CD4-positive, alpha-beta T cell treated with Interleukin-1 beta for 1 hour (primary cell): Measurements from ENCODE around the gene MAD1L1.
"Not testable (repeated sequence)": the region's sequence is repeated elsewhere in the genome, so short reads cannot be mapped to it uniquely, and the experiment has no call there.

Experiments
- DNase-seq, 2 donors: peaks; one replicate each; pipeline ENCODE4 v3.0.0-alpha.2; 2020 to 2022

The MAD1L1 gene

GRCh38 chr7:2080477-2080876 is 152.3 kb downstream of the MAD1L1 start:
- no peak for DNase-seq

GRCh38 chr7:2080060-2080387 is 152.7 kb downstream of the MAD1L1 start:
- no peak for DNase-seq

GRCh38 chr7:2079332-2080059 is 153.2 kb downstream of the MAD1L1 start:
- peak in 1 of 2 donors; percentile 29 for DNase-seq

GRCh38 chr7:2078899-2079298 is 153.8 kb downstream of the MAD1L1 start:
- DNase-seq: no peak

- peak in 1 of 2 donors; percentile 29 for DNase-seq
Observed at GRCh38 chr7:2076649-2077064, 156.1 kb downstream of the MAD1L1 start.

GRCh38 chr7:2075811-2076210 is 156.9 kb downstream of the MAD1L1 start:
- no peak for DNase-seq

- DNase-seq: no peak
Observed at GRCh38 chr7:2074691-2075090, 158.1 kb downstream of the MAD1L1 start.

GRCh38 chr7:2072798-2073197 is 159.9 kb downstream of the MAD1L1 start:
- DNase-seq: no peak

GRCh38 chr7:2072042-2072441 is 160.7 kb downstream of the MAD1L1 start:
- peak in 1 of 2 donors; percentile 11 for DNase-seq

- DNase-seq: no peak
Observed at GRCh38 chr7:2071133-2071832, 161.5 kb downstream of the MAD1L1 start.

- no peak for DNase-seq
Observed at GRCh38 chr7:2070151-2070763, 162.5 kb downstream of the MAD1L1 start.

GRCh38 chr7:2069472-2069860 is 163.3 kb downstream of the MAD1L1 start:
- DNase-seq: no peak

- no peak for DNase-seq
Observed at GRCh38 chr7:2068693-2069471, 163.9 kb downstream of the MAD1L1 start.

GRCh38 chr7:2066251-2066919 is 166.4 kb downstream of the MAD1L1 start:
- DNase-seq: peak; percentile 12 to 51

GRCh38 chr7:2065528-2065927 is 167.2 kb downstream of the MAD1L1 start:
- DNase-seq: no peak

- peak in 1 of 2 donors; percentile 28 for DNase-seq
Observed at GRCh38 chr7:2063563-2064260, 169.0 kb downstream of the MAD1L1 start.

- no peak for DNase-seq
Observed at GRCh38 chr7:2062648-2063047, 170.1 kb downstream of the MAD1L1 start.

- DNase-seq: no peak
Observed at GRCh38 chr7:2060701-2061100, 172.0 kb downstream of the MAD1L1 start.

GRCh38 chr7:2059964-2060700 is 172.6 kb downstream of the MAD1L1 start:
- DNase-seq: no peak

GRCh38 chr7:2058246-2058645 is 174.5 kb downstream of the MAD1L1 start:
- DNase-seq: not testable (repeated sequence)

- no peak for DNase-seq
Observed at GRCh38 chr7:2055956-2056355, 176.8 kb downstream of the MAD1L1 start.
